CD4-positive, alpha-beta T cell treated with Interleukin-6 for 4 hours (primary cell): ENCODE measurements around the gene ADAMTS16.

Experiments
- DNase-seq: peaks from one replicate; pipeline ENCODE4 v3.0.0-alpha.2; 2020; ENCODE audit warnings: mixed read lengths

ADAMTS16 gene

DNA sequence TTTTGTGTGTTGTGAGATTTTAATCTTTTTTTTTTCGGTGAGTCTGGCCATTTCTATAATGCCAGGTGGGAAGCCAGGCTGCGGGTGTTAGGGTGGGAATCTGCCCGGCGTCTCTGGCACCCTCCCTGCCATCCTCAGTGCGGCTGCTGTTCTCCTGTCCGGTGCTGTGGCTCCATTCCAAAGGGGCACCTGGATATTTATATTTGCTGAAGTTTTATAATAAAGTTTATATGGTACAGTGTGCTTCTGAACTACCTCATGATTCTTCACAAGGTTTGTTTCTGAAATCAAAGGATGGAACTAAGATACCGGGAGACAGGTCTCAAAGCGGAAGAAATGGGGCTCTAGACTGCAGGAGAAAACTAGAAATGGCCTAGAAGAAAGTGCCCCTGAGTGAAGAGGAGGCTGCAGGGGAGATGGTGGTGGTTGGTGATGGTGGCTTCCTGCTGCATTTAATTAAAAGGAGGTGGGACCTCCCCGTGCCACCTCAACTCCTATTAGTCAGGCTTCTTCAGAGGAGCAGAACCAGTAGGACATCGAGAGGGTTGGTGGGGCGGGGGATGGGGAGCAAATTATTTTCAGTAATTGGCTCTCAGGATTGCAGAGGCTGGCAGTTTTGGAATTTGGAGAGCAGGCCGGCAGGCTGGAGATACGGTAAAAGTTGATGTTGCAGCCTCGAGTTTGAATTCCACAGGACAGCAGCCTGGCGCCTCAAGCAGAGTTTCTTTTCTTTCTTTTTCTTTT, 180.1 kb downstream of the ADAMTS16 start:
- no peak for DNase-seq

DNA sequence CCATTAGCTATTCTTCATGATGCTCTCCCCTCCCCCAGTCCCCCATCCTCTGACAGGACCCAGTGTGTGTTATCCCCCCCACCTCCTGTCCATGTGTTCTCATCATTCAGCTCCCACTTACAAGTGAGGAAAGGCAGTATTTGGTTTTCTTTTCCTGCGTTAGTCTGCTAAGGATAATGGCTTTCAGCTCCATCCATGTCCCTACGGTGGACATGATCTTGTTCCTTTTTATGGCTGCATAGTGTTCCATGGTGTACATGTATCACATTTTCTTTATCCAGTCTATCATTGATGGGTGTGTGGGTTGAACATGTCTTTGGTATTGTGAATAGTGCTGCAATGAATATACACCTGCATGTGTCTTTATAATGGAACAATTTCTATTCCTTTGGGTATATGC, 181.0 kb downstream of the ADAMTS16 start:
- DNase-seq = no peak

DNA sequence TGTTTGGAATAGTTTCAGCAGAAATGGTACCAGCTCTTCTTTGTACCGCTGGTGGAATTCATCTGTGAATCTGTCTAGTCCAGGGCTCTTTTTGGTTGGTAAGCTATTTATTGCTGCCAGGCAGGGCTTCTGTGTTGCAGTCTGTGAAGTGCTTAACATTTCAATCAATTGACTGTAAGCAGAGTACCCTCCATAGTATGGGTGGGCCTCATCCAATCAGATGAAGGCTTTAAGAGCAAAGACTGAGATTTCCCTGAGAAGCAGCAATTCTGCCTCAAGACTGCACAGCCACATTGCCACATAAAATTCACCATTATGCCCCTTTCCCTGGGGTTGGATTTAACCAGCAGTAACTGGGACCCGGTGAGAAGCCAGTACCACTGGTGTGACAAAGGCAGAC, 183.4 kb downstream of the ADAMTS16 start:
- no peak for DNase-seq

DNA sequence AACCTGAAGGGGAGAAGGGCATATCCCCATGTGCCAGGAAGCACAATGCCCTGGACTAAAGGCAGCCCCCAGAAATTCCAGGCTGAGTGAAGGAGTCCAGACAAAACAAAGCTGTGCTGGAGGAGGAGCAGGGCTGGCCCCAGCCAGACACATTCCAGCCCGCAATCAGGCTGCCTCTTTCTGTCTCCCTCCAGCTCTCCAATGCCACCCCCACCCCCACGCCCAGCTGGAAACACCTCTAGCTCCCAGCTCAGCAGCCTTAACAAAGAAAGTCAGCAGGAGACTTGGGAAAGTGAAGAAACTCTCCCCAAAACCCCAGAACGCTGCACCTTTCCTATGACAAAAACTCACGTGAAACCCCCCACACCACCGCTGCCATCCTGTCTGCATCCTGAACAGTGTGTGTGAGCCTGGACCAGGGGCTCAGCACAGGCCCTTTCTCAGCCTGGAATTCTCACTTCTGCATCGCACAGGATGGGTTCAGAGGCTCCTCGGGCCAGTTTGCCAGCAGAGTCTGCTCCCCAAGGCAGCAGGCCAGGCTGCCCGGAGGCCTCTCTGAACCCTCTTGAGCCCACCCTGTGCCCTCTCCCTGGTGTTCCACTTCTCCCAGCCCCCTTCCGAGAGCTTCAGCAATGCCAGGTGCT, 186.1 kb downstream of the ADAMTS16 start:
- DNase-seq = no peak

GRCh38 chr5:5327126-5327525, 187.0 kb downstream of the ADAMTS16 start:
- DNase-seq = no peak

DNA sequence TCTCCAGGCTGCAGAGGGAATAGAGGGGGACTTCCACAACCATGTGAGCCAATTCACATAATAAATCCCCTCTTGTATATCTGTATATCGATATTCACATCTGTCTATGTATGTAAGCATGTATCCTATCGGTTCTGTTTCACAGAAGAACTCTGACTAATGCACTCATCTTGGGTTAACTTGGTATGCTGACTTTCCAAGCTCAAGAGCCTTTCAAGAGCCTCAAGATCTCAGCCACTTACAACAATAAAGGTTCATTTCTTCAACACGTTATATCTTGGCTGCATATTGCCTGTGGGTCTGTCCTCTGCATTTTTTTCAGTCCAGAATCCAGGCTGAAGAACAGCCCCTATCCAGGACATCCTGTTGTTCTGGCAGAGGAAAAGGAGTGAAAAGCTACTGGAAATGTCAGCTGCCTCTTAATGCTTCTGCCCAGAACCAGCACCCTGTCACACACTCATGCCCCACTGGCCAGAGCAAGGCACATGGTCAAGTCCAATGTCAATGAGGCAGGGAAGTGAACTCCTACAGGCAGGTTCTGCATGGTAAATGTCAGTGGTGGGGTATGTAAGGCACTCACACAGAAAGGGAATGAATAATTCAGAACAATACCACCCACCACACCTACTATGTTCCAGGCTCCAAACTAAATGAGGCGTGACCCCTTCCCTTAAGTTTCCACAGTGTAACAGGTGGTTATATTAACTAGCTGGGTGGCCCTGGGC, 190.8 kb downstream of the ADAMTS16 start:
- DNase-seq = no peak

- DNase-seq = no peak
Measured at GRCh38 chr5:5331848-5332247, 191.7 kb downstream of the ADAMTS16 start.

- no peak for DNase-seq
Measured at GRCh38 chr5:5332287-5332686, 192.2 kb downstream of the ADAMTS16 start.

- DNase-seq = no peak
Measured at GRCh38 chr5:5335107-5335506, 195.0 kb downstream of the ADAMTS16 start.

- no peak for DNase-seq
Measured at GRCh38 chr5:5335700-5336264, 195.7 kb downstream of the ADAMTS16 start.

- no peak for DNase-seq
Measured at GRCh38 chr5:5339257-5339656, 199.1 kb downstream of the ADAMTS16 start.

DNA sequence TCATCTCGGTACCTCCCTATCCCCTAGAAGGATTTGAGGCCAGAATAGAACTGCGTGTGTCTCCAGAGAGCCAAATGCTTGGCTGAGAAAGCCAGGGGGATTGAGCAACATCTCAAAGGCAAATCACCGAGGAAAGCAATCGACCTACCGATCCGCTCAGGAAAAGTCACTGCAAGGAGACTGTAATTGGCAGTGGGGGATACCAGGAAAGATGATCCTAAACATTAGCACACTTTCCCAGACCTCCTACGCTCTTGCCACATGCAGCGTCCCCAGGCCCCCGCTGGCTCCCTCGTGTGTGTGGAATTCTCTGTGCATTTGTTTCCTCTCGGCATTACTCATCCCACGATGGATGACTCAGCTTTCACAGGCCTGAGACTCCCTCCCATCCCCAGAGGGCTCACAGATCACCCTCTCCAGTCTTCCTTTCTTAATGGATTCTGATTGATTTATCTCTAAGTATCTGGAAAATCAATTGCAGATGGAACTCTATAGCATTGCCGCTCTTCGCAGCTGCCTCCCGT, 200.1 kb downstream of the ADAMTS16 start:
- DNase-seq = no peak

GRCh38 chr5:5341531-5342292, 201.6 kb downstream of the ADAMTS16 start:
- no peak for DNase-seq

GRCh38 chr5:5342784-5343183, 202.7 kb downstream of the ADAMTS16 start:
- no peak for DNase-seq

DNA sequence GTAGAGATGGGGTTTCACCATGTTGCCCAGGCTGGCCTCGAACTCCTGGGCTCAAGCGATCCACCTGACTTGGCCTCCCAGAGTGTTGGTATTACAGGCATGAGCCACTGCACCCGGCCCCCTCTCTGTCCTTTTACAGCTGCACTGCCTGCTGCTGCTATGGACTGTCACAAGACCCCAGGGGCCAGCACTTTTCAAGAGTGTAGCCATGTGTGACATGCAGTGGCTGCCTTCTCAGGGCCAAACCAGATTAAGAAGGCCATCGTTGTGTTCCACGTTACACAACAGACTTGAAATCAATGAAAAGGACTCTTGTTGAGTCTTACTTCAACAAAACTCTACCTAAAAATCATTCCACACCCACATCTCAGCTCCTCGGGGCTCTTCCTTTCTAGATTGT, 203.4 kb downstream of the ADAMTS16 start:
- DNase-seq = no peak

- no peak for DNase-seq
Measured at GRCh38 chr5:5344051-5344571, 204.0 kb downstream of the ADAMTS16 start.

DNA sequence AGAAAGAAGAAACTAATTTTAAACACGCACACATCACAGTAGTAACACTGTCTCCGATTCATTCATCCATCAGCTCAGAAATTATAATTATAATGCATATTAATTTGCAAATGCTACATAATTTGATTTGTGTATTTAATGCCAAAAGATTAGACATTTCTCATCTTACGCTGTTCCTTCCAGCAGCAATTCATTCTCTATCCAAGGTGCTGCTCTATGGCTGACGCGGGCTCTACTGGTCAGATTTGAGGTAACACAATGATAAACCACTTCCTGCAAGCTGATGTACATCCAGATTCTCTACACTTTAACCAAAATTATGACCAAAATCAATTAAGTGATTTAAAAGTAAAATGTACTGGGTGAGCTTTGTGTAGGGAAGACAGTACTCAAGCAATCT, 204.5 kb downstream of the ADAMTS16 start:
- DNase-seq = no peak

GRCh38 chr5:5347442-5347841, 207.3 kb downstream of the ADAMTS16 start:
- DNase-seq = no peak

DNA sequence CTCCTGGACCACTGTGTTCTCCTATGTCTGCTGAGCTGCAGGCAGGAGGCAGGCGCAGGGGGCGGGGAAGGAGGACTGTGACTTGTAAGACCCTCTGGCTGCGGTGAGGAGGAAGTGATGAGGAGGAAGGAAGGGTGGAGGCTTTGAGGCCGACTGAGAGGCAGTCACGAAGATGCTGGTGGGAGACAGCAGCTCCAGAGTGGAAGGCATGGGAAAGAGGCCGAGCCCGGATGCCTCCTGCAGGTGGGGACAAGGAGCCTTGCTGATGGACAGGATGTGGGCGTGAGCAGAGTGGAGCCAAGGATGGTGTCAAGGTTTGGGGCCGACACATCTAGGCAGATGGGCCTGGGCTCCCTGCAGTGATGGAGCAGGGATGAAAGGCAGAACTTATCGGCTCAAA, 208.0 kb downstream of the ADAMTS16 start:
- no peak for DNase-seq

GRCh38 chr5:5348576-5348975, 208.4 kb downstream of the ADAMTS16 start:
- no peak for DNase-seq

- no peak for DNase-seq
Measured at GRCh38 chr5:5350101-5350500, 210.0 kb downstream of the ADAMTS16 start.

DNA sequence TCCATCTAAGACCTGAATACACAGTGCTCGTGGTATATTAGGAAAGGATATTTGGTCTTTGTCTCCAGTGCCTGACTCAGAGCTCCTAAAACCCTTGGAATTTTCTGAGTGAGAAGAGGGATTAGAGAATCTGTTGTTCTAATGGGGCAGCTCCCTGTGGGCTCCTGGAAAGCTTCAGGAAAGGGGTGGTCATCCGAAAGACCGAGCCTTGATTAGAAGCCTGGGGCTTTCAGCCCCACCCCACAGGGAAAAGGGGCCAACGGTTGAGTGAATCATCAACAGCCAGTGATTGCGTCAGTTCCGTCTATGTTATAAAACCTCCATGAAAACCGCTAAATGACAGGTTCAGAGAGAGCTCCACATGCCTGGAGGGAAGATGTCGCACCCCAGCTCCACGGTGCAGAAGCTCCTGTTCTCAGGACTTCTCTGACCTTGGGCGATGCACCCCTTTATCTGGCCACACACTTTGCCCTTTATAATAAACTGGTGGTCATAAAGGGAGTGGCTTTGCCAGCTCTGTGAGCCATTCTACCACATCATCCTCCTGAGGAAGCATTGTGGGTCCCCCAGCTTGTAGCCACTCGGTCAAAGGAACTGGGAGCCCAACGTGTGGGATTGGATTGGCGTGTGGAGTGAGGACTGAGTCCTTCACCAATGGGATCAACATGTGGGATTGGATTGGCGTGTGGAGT, 211.3 kb downstream of the ADAMTS16 start:
- DNase-seq = no peak
